ENCODE results near the gene CAMLG. TPM values are rescaled to one million over a fixed set of nuclear protein-coding genes. Genes with fewer than 3 reads are reported as not detected.

Gene CAMLG
- total and polyA plus RNA-seq, 2 of the 8 experiments (the other 6 are each of a cell fraction or from before 2014, with no cell fraction given) = 12.3 to 42.8 TPM

DNA sequence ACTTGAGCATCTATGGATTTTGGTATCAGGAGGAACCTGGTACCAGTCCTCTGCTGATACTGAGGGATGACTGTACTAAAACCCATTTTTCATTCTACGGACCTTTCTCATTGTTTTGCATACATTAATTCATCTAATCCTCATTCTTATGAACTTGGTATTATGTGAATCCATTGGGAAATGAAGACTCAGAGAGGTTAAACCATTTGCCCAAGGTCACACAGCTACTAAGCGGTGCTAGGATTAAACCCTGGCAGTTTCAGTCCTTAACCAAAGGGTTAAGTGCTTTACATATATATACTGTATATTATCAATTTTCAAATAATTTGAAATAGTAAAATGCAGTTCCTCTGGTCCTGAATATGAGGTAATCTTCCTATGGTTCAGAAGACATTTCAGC, 3.8 kb downstream of the CAMLG start (continued):
- no peak for TF ChIP-seq BCL11A (IDR thresholded peaks at IDR 0.05; ENCODE audit: low read depth in 2 of 2, low read length in 2 of 2)
- TF ChIP-seq GABPA (IDR thresholded peaks at IDR 0.05; ENCODE audit: borderline replicate concordance, insufficient read depth, low read length) = no peak
- no peak for TF ChIP-seq POLR2A (IDR thresholded peaks at IDR 0.05; ENCODE audit: control extremely low read depth in 1 of 2, low read depth in 2 of 2, low read length in 2 of 2)
- TF ChIP-seq RAD21 (IDR thresholded peaks at IDR 0.05 in 1 of 2, conservative IDR thresholded peaks at IDR 0.05 in 1 of 2; ENCODE audit: low read depth in 2 of 2, low read length in 2 of 2) = no peak
- TF ChIP-seq MAFK (IDR thresholded peaks at IDR 0.05; ENCODE audit: low read depth, low read length) = no peak
- no peak for TF ChIP-seq TAF7 (optimal IDR thresholded peaks at IDR 0.05; ENCODE audit: borderline replicate concordance, low read depth, low read length)
- no peak for TF ChIP-seq CBX5 (IDR thresholded peaks at IDR 0.05; ENCODE audit: low read depth, low read length)
- no peak for TF ChIP-seq CTBP2 (IDR thresholded peaks at IDR 0.05; ENCODE audit: borderline replicate concordance, insufficient read depth, insufficient read length, low read length)
- TF ChIP-seq KDM1A (IDR thresholded peaks at IDR 0.05; ENCODE audit: borderline replicate concordance, low read length) = no peak
- TF ChIP-seq, protein P1, sequence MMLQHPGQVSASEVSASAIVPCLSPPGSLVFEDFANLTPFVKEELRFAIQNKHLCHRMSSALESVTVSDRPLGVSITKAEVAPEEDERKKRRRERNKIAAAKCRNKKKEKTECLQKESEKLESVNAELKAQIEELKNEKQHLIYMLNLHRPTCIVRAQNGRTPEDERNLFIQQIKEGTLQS (IDR thresholded peaks at IDR 0.05; ENCODE audit: insufficient read depth, low read depth, low read length) = no peak

Measured in H1 (cell line).